Lung microvascular endothelial cell (primary cell): ENCODE data around the gene PRDM5. TPM values are rescaled to one million over a fixed set of nuclear protein-coding genes. Genes with fewer than 3 reads are reported as not detected.

Experiments used
- DNase-seq, 2 donors: peaks; one replicate each; pipeline versions ENCODE4 v3.0.0 to v3.0.0-alpha.2; 2010; ENCODE audit warnings: low read depth in 2 of 2
- total RNA-seq: library from RNA; depleted of rRNA; stranded (reverse); fragments of >200 nt; gene quantifications from 2 replicates; pipeline ENCODE4 v1.2.1, GENCODE V29; 2014

Gene PRDM5
- total RNA-seq, 1 donor from 2014 or later = 6.2 TPM

DNA sequence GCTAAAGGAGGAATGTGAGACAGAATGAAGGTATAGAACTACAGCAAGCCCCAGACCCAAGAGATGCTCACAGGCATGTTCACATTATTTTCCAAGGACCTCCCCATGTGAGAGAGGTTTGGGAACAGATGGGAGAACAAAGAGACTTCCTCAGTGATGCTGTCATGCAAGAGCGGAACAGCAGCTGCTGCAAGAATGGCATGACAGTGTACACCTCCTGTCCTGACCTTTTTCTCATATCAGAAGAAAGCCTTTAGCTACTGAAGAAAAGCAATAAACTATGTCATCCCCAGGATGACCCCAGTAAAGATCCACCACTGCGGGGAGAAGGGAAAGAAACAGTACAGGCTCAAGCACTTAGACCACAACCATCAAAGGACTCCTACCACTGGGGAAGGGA lies 7.2 kb downstream of the PRDM5 start:
- DNase-seq = no peak

DNA sequence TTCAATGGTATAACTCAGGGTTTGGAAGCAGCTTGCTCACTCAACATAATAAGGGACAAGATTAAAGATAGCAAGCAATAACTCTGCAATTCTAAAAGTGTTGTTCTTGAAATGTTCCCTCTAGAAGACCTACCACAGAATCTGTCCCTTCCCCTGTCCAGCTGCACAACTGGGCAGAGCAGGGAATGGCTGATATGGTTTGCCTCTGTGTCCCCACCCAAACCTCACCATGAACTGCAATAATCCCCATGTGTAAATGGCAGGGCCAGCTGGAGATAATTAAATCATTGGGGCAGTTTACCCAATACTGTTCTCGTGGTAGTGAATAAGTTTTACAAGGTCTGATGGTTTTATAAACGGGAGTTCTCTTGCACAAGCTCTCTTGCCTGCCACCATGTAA lies 19.1 kb downstream of the PRDM5 start:
- no peak for DNase-seq

DNA sequence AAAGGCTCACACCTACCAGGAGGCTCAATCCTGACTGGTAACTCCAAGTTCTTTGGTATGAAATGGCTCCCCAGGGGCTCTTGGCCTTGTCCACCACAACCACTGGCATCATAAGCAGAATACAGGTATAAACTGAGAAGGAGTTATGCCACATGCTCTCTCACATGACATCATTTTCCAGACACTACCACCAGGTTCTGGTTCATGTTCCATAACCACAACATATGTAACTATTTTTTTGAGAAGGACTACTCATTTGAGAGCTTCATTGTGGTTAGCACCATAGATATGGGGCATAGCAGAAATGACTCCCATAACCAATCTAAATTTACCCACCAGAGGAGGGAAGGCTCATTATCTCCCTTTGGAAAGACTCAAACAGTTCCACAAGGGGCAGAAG lies 19.6 kb downstream of the PRDM5 start:
- DNase-seq = no peak

- DNase-seq = no peak
These were observed 20.8 kb downstream of the PRDM5 start for GRCh38 chr4:120901731-120902130.

DNA sequence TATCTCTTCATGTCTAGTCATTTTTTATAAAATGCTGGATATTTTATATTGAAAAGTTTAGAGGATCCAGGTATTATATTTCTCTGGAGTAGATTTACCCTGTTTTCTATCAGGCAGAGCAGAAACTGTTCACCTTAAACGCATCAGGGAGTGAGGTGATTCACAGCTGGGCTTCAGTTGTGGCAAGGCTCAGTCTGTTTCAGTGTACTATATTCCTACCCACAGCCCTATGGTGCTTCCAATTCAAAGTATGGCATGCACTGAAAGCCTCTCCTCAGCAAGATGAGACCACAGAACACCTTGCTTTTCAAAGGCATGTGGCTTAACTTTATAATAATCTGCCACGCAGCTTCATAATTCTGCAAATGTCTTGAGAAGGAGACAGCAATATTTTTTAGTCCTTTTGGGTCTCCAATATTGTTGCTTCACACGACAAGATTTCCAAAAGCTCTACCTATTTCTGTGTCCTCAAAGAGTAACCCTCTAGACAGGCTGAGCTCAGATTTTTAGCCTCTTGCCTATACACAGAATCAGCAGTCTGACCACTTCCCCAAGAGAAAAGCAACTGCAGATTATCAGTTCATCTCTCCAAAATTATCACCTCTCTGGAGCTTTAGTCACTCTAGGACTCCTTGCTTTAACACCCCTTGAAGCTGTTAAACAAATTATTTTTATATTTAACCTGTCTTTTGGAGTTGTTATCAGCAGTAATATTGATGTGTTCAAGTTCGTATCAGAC lies 24.4 kb downstream of the PRDM5 start:
- DNase-seq = no peak

GRCh38 chr4:120895554-120895953 lies 27.0 kb downstream of the PRDM5 start:
- no peak for DNase-seq

- DNase-seq = no peak
These were observed 29.2 kb downstream of the PRDM5 start for GRCh38 chr4:120893314-120893713.

- no peak for DNase-seq
These were observed 36.3 kb downstream of the PRDM5 start for GRCh38 chr4:120886191-120886590.

- no peak for DNase-seq
These were observed 40.7 kb downstream of the PRDM5 start for GRCh38 chr4:120881846-120882245.

- no peak for DNase-seq
These were observed 41.2 kb downstream of the PRDM5 start for GRCh38 chr4:120881351-120881750.

- no peak for DNase-seq
These were observed 45.5 kb downstream of the PRDM5 start for GRCh38 chr4:120877021-120877420.

DNA sequence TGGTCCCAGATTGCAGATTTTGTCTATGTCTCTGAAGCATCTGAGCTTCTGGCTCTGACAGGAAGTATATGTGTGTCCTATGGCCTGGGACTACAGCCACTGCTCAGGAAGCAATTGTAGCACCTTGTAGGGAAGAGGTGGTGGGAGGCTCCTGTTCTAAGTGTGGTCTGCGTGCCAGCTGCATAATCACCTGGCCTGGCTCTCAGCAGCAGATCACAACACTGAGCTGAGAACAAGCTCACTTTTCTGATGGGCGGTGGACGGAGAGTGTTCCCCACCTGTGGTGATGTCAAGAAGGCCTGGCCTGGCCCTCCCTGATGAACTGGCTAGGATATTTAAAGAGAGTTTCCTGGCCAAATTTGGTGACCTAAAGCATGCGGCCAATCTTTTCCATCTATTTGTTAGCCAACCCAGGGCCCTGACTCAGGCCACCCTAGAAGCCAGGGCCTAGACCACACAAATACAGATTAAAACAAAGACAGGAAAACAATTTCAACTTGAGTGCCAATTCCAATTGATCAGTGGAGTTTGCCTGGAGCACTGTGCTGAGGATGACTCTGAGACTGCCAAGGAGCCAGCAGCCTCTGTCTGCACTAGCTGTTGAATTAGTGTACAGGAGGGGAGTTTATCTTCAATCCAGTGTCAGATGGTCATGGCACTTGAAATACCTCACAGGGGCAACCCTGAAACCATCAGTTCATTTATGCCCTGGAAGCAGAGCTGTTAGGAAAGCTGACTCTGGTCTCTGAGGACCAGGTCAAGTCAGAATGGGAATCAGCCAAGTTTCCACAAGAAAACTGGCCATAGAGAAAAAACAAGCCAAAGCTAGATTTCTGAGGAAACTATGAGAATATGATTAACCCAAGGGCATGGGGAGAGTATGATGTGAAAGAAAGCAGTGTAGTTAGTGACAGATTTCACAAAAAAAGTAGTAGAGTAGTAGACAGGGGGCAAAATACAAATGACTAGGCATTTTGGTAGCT lies 47.4 kb downstream of the PRDM5 start:
- DNase-seq = no peak

DNA sequence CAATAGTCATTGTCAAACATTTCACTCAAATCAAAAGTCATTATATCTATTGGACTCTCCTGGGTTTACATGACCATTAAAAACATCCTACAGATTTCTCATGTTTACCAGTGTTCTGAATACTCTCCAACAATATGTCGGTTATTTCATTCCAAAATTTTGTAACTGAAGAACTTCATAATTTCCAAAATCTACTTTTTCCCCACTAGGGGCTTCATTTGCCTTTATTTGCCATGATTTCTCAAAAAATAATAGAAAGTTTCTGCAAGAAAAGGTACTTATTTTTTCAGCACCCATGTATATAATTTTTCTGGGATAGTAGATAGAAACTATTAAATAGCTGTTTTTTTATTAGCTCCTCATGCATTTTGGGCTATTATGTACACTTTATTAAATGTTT lies 49.0 kb downstream of the PRDM5 start:
- no peak for DNase-seq

GRCh38 chr4:120871173-120871572 lies 51.4 kb downstream of the PRDM5 start:
- DNase-seq = no peak

DNA sequence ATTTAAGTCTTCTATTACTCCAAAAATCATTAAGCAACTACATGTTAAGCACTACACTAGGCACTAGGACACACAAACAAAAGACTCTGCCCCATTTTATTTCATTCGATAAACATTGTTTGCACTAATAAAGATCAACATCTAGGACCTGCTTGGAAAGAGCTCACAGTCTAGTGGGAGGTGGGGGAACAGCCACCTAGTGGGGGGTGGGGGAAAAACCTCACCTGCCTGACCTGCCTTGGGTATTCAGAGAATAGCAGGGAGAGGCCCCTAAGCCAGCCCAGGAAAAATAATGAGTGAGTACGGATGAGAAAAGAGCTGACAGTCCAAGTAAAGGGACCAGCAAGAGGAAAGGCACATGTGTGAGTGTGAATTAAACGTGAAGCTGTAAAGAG lies 52.2 kb downstream of the PRDM5 start:
- DNase-seq = no peak

GRCh38 chr4:120869613-120870278 lies 52.8 kb downstream of the PRDM5 start:
- no peak for DNase-seq

DNA sequence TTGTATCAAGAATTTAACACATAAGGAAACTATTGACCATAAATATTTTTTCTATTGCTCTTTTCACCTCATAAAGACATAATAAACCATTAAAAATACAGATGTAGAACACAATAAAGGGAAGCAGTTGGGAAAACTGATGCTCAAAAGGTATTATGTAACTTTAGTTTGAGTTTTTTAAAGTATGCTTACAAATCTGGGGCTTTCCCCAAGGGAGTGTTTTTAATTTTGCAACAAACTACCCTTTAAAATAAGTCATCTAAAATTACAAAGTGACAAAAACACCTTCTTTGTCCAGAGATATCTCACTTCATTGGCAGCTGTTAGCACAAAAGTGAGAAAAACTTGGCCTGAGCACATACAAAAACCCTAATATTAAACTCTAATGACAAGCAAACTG lies 55.0 kb downstream of the PRDM5 start:
- no peak for DNase-seq

- no peak for DNase-seq
These were observed 56.5 kb downstream of the PRDM5 start for GRCh38 chr4:120865985-120866384.

- DNase-seq = no peak
These were observed 57.6 kb downstream of the PRDM5 start for GRCh38 chr4:120864969-120865368.

DNA sequence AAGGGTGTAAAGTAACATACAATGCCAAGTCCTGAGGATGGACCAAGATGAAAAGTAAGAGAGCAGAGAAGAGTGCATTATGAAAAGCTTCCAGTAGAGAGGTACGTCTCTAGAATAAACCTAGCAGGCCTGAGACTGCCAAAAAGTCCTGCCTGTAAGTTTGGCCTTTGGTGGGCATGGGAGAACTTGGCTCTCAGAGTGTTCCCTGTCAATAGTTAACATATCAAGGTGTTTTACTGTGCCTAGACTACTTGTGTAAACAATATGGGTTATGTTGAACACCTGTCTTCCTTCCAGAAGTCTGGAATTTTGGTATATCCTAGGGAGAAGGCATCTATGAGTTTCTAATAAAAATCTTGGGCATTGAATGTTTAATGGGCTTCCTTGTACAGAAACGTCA lies 60.1 kb downstream of the PRDM5 start:
- DNase-seq = no peak

DNA sequence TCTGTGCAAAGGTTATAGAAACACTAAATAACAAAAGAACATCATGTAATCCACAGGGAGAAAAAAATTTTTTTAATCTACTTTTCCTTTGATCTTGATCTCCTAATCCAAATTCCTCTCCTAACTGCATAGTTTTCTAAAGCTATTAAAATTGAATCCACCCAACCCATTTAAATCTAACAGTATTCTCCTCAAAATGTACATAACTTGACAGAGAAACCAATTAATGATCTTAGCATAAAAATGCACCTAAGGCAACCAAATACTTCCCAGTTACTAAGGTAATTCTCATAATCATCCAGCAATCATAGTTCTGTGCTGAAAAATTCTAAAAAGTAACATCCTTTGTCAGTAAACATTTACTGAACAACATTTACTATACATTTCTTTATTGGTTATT lies 60.7 kb downstream of the PRDM5 start:
- DNase-seq = no peak

DNA sequence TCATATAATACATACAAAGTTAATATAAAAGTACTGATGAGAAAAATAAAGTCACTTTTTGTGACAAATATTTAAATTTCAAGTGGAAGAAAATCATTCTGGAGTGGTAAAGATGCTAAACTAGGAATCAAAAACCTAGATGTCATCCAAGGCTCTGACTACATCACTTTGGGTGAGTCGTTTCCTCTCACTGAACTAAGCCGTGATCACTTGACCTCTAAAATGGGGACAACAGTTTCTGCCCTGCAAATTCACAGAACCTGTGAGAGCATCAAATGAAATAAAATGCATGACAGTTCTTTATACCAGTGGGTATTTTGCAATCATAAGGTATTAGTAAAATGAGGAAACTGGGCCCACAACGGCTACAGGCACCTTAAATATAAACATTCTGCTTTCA lies 63.8 kb downstream of the PRDM5 start:
- DNase-seq = peak in 1 of 2 donors; percentile 33
